HG03280 (cell line): ENCODE data around the gene EME2.

Source experiments
- ATAC-seq: cut with Tn5 transposase; IDR thresholded peaks from one replicate; pipeline ENCODE4 v1.9.1; 2021; ENCODE audit warnings: mild to moderate bottlenecking, moderate library complexity; ENCODE audit not compliant: unreplicated experiment

The EME2 gene

DNA sequence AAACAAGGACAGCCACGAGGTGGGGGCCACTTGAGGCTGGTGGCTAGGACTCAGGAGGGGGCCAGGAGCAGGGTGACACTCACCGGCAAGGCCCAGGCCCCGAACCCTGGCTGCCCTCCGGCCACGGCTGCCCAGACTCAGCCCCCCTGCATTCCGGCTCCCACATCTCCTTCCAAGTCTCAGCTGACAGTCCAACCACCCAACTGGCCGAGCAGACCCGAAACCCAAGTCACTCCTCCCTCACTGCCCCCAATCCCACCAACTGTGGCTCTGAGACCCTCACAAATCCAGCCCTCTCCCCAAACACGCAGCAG, 44.6 kb downstream of the EME2 start:
- ATAC-seq, result no peak

DNA sequence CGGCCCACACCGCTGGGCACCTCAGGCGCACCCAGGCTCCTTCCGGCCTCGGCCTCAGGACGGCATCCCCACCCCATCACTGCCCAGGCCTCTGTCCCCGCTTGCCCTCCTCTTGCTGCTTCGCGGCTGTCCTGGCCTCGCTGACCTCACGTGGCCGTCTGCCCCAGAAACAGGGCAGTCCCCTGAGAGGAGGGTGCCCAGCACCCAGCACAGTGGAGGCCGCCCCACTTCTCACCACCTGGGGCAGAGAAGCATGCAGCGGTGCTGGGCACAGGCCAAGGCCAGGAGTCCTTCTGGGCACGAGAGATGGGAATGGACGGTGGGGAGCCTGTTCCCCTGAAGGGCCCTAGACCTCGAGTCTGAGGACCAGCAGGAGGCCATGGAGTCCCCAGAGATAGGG, 45.1 kb downstream of the EME2 start:
- no peak for ATAC-seq

DNA sequence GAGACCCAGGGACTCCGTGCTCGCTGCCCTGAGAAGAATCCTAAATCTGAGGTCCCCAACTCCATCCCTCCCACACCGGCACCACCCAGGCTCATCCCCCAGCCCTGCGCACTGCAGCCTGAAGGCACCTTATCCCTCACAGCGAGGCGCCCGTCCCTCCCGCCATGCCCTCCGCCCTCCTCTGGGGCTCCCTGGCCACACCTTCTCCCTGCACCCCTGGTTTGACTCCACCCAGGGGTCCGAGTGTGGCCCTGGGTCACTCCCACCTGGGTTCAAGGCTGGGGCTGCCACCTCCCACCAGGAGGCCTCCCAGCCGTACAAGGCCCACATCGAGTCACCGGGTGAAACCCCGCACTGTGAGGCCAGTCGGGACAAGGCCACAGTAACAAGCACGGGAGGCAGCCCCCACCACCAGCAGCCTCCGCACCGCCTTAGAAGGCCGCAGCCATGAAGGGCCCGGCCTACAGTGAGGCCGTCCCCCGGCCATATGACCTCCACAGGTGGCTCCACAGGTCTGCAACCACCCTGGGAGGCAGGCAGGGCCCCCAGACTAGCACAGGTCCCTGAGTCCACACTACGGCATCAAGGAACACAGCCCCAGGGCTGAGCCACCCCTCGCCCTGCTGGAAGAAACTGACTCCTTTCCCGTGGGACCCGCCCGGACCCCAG, 45.7 kb downstream of the EME2 start:
- no peak for ATAC-seq

DNA sequence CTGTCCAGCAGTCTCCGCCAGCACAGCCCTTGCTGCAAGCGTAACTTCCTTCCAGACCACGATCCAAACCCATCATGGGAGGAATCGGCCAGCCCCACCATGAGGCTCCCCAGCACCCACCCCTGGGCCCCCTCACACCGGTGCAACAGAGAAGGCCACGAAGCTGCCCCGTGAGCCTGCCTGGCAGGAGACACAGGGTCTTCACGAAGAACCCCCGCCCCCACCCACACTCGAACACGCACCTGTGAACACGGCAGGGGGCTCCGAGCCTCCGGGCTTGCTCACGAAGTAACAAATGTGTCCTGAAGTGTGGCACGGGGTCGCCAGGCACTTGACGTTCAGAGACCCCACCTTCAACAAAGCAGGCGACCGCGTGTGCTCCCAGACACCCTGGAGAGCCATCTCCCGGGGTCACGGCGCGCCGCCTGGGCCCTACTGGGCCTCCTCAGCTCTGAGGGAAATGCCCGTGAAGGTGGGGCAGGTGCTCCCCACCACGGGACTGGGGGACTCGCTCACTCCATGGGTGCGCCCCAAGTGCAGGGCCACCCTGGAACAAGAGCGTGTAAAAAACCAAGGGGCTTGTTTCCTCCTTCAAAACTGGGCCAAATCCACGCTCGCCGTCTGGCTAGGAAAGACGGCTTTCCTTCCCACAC, 46.4 kb downstream of the EME2 start:
- no peak for ATAC-seq

DNA sequence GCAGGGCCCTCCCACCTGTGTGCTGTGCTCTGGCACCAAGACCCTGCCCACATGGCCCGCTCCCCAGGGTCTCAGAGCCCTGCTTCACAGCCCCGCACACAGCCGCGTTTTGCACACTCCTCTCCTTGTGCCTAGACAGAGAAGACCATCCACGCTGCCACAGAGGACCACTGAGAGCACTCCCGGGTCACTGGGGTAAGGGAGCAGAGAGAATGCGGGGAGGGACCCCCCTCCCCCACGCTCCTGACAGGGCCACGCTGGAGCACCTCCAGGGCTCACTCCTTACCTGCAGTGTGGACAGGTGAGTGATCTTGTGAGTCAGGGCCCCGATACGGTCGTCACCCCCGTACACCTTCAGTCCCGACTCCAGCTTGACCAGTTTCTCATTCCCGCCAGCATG, 47.0 kb downstream of the EME2 start:
- ATAC-seq, result no peak

DNA sequence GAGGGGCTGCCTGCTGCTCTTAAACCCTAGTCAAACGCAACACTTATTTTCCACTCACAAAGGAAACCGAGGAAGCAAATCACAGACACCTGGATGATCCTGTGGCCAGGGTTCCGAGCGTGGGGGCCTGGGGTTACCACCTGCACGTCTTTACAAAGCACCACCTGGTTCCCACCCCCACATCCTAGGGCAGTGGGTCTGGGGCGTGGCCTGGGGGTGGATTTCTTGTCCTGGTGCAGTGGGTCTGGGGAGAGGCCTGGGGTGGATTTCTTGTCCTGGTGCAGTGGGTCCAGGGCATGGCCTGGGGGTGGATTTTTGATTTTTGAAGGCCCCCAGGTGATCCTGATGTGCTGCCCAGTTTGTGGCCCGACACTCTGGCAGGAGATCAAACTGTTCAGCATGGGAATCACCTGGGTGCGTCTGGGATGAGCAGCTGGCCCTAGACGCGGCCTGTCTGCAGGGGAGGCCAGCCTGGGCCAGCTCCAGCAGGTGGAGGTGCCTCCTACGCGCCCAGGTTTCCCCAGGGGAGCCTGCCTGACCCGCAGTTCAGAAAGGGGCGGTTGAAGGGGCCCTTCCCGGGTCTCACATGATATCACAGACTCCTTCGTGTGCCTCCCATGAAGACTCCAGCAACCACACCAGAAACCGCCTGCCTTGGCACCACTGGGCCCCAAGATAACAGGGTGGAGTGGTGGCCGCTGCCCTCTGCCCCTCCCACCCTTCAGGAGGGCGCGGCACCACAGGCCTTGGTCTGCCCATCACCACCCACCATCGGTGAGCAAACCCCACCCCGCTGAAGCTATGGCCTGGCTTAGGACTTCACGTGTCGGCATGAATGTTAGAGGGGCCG, 47.7 kb downstream of the EME2 start:
- no peak for ATAC-seq

DNA sequence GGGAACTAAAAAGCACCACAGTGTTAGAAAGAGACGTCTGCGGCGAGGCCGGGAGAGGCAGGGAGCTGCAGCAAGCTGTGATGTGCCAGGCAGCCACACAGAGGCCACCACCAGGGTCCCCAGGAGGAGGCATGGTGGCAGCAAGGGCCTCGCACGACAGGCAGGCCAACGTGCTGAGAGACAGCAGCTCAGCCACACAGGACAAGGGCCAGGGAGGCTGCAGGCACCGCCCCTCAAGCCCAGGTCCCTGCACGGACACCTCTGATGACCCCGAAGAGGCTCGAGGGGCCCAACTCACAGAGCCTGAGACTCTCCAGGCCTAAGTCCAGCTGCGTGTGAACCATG, 48.3 kb downstream of the EME2 start:
- ATAC-seq, result no peak

DNA sequence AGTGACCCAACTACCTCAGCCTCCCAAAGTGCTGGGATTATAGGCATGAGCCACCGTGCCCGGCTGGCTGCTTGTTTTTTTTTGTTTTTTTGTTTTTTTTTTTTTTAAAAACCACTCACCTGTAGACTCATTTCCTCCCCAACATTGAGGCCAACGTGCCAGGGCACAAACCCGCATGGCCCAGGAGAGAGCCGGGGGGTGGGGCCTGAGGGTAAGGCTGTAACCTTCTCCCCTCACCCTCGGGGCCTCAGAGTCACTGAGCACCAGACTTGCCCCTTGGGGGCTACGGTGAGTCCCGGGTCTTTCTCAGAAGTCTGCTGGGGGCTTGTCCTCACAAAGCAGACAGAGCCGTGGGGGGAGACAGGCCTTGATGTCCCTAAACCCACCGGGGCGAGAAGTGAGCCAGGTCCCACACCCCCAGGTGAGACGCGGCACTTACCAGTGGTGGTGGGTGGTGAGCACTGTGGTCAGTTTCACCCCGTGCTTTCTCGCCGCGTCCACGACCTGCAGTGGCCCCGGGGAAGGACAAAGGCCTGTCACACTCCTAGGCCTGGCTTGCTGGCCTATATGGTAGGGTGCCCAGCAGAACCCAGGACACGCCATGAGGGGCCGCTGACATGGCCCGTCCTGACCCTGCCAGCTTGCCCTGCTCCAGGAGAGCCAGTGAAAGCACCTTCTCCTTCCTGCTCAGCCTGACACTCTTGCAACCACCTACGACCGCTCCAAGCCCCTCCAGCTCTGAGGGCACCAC, 49.4 kb downstream of the EME2 start:
- no peak for ATAC-seq

DNA sequence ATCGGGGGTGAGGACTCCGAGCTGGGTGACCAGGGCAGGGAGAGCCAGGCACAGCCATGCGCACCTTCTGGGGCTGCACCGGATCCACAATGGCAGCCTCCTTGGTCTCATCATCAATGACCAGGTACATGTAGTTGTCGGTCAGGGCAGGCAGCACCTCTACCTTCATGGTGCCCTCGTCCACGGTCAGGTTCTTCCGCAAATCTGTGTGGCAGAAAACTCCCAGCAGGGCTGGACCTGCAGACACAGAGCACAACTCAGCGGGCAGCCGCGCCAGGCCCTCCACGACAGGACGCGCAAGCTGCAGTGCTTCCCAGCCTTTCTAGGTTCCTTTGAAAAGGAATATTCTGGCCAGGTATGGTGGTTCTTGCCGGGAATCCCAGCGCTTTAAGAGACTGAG, 50.2 kb downstream of the EME2 start:
- no peak for ATAC-seq

DNA sequence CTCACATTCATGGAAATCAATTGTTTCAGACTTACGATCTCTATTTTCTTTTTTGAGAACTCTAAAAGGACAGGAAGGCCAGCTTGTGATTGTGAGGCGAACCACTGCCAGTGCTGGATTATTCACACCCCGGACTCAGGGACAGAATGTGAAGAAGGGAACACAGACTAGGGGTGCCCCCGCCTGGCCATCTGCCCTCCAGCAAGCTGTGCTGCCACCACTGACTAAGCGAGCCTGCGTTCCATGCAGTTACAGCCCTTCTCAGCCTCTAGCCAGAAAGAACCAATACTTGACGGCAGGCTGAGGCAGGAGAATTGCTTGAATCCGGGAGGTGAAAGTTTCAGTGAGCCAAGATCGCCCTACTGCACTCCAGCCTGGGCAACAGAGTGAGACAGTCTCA, 51.2 kb downstream of the EME2 start:
- no peak for ATAC-seq

DNA sequence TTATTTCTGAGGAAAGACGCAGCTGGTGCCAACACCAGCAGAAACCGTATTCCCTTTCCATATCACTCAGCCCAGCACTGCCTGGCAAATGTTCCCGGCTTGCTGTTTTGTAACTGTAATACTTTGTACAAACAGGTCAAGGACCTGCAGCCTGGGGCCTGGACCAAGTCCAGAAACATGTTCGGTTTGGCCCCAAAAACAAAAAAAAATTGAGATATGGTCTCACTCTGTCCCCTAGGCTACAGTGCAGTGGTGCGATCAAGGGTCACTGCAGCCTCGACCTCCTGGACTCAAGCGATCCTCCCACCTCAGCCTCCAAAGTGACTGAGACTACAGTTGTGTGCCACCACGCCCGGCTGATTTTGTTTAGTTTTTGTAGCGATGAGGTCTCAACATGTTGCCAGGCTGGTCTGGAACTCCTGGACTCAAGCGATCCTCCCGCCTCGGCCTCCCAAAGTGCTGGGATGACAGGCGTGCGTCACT, 52.8 kb downstream of the EME2 start:
- ATAC-seq, result no peak
